HT1080 (cell line): ENCODE data around the gene RRP8. TPM values are rescaled to one million over a fixed set of nuclear protein-coding genes. Genes with fewer than 3 reads are reported as not detected.

Experiments
- DNase-seq: peaks from one replicate; pipeline ENCODE4 v3.0.0-alpha.2; 2015; ENCODE audit warnings: low read depth
- total RNA-seq: library from RNA; depleted of rRNA; stranded (reverse); fragments of >200 nt; shearing (Covaris generic); gene quantifications from 2 replicates; pipeline ENCODE4 v1.2.3, GENCODE V29; 2014

RRP8 gene
- total RNA-seq, 1 experiment from 2014 or later = 40.8 TPM

- DNase-seq = peak; percentile 91
Observed at GRCh38 chr11:6619004-6619745, 15.8 kb upstream of the RRP8 start, which contains the start of gene TPP1. TPP1 (minus strand) TSS chr11:6619422; CDS start chr11:6619400, 22 bp downstream.

GRCh38 chr11:6618117-6619003 is 14.9 kb upstream of the RRP8 start:
- peak; percentile 77 for DNase-seq

- peak; percentile 72 for DNase-seq
Observed at GRCh38 chr11:6617315-6617781, 13.9 kb upstream of the RRP8 start.

GRCh38 chr11:6616596-6617250 is 13.3 kb upstream of the RRP8 start:
- no peak for DNase-seq

- peak; percentile 59 for DNase-seq
Observed at GRCh38 chr11:6615882-6616585, 12.6 kb upstream of the RRP8 start.

- DNase-seq = no peak
Observed at GRCh38 chr11:6615046-6615445, 11.6 kb upstream of the RRP8 start.

- DNase-seq = no peak
Observed at GRCh38 chr11:6614446-6614845, 11.0 kb upstream of the RRP8 start.

- no peak for DNase-seq
Observed at GRCh38 chr11:6613496-6613895, 10.1 kb upstream of the RRP8 start.

GRCh38 chr11:6612213-6613041 is 9.0 kb upstream of the RRP8 start, which contains the start of gene TAF10:
TAF10 (minus strand) TSS chr11:6612216; CDS start chr11:6612189, 27 bp downstream.
- peak; percentile 95 for DNase-seq

GRCh38 chr11:6611963-6612212 is 8.5 kb upstream of the RRP8 start:
- no peak for DNase-seq

- DNase-seq = no peak
Observed at GRCh38 chr11:6611092-6611962, 7.9 kb upstream of the RRP8 start.

GRCh38 chr11:6610591-6610990 is 7.2 kb upstream of the RRP8 start:
- no peak for DNase-seq

- no peak for DNase-seq
Observed at GRCh38 chr11:6609502-6610015, 6.1 kb upstream of the RRP8 start.

GRCh38 chr11:6608726-6609501 is 5.5 kb upstream of the RRP8 start:
- no peak for DNase-seq

GRCh38 chr11:6608011-6608410 is 4.6 kb upstream of the RRP8 start:
- DNase-seq = no peak

GRCh38 chr11:6607190-6607795 is 3.9 kb upstream of the RRP8 start:
- no peak for DNase-seq

- DNase-seq = peak; percentile 95
Observed at GRCh38 chr11:6606471-6607189, 3.2 kb upstream of the RRP8 start.
